ENCODE data around the gene MICAL3. TPM values are rescaled to one million over a fixed set of nuclear protein-coding genes. Genes with fewer than 3 reads are reported as not detected.

The MICAL3 gene
- polyA plus RNA-seq, 1 of the 3 experiments (the other 2 are of a cell fraction): 83.1 TPM

DNA sequence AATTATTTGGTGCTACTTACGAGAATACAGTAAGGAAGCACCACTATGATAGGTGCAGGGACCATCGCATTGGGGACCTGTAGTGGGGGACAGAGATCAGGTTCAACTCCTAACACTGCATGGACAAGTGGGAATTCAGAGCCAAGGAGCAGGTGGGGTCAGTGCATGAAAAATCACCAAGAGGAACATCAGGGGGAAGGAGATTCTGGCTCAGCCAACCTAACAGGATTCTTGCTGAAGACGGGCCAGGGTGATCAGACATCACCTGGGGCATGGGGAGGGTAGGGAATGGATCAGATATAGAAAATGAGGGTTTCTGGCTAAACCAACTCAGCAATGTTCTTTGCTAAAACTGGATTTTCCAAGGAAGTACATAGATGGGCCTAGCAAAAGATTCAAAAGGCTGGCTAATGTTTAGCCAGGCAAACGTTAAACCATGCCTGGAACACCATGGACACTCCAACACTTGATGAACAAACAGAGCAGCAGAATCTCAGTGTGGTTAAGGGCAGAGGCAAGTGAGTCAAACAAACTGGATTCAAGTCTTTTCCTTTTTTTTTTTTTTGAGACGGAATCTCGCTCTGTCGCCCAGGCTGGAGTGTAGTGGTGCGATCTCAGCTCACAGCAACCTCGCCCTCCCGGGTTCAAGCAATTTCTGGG lies 70.0 kb downstream of the MICAL3 start (continued):
- TF ChIP-seq, protein P1, sequence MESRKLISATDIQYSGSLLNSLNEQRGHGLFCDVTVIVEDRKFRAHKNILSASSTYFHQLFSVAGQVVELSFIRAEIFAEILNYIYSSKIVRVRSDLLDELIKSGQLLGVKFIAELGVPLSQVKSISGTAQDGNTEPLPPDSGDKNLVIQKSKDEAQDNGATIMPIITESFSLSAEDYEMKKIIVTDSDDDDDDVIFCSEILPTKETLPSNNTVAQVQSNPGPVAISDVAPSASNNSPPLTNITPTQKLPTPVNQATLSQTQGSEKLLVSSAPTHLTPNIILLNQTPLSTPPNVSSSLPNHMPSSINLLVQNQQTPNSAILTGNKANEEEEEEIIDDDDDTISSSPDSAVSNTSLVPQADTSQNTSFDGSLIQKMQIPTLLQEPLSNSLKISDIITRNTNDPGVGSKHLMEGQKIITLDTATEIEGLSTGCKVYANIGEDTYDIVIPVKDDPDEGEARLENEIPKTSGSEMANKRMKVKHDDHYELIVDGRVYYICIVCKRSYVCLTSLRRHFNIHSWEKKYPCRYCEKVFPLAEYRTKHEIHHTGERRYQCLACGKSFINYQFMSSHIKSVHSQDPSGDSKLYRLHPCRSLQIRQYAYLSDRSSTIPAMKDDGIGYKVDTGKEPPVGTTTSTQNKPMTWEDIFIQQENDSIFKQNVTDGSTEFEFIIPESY (IDR thresholded peaks at IDR 0.05; ENCODE audit: borderline replicate concordance, low read depth): no peak
- TF ChIP-seq, protein P2, sequence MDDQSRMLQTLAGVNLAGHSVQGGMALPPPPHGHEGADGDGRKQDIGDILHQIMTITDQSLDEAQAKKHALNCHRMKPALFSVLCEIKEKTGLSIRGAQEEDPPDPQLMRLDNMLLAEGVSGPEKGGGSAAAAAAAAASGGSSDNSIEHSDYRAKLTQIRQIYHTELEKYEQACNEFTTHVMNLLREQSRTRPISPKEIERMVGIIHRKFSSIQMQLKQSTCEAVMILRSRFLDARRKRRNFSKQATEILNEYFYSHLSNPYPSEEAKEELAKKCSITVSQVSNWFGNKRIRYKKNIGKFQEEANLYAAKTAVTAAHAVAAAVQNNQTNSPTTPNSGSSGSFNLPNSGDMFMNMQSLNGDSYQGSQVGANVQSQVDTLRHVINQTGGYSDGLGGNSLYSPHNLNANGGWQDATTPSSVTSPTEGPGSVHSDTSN (IDR thresholded peaks at IDR 0.05): no peak
- TF ChIP-seq RCOR1 (IDR thresholded peaks at IDR 0.05; ENCODE audit: low read length) (no peak), TCF12 (IDR thresholded peaks at IDR 0.05) (no peak), MXI1 (IDR thresholded peaks at IDR 0.05; ENCODE audit: low read depth, low read length) (no peak), YY1 (IDR thresholded peaks at IDR 0.05; ENCODE audit: low read depth) (no peak), TAF1 (IDR thresholded peaks at IDR 0.05; ENCODE audit: borderline replicate concordance, low read depth, low read length) (no peak), RAD21 (IDR thresholded peaks at IDR 0.05; ENCODE audit: low read length) (no peak), FOXM1 (IDR thresholded peaks at IDR 0.05; ENCODE audit: low read depth) (no peak)

DNA sequence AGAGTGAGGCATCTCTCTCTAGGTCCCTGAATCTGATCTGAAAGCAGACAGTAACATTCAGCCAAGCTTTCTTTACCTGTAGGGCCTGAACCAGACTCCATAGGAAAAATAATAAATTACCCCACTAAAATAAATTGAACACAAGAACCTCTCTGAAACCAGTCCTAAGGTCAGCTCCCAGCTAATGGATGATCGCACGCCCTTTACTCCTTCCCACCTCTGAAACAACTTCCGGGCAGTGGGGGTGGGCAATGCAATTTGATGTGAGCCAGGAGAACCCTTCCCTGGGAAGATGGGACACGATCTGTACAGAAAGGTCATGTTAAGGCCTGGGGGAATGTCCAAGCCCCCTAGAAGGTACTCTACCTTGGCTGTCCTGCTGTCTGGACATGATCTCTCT lies 71.2 kb downstream of the MICAL3 start:
- no peaks in the 10 kb centered on the region for H3F3A ChIP-seq (replicated peaks; ENCODE audit: insufficient read depth)
- peaks cover 81% of the 10 kb centered on the region; the same call in 1 of the 2 replicates for H3K79me2 ChIP-seq (ENCODE audit: insufficient read depth)
- H3K4me3 ChIP-seq (ENCODE audit: low read depth in 2 of 2, low read length in 1 of 2): no peak overlapping the region
- POLR2A ChIA-PET: no interaction called here
- TF ChIP-seq TAF1 (IDR thresholded peaks at IDR 0.05; ENCODE audit: borderline replicate concordance, low read depth, low read length) (no peak), MXI1 (IDR thresholded peaks at IDR 0.05; ENCODE audit: low read depth, low read length) (no peak), ELF1 (IDR thresholded peaks at IDR 0.05) (no peak), FOSL2 (IDR thresholded peaks at IDR 0.05; ENCODE audit: borderline replicate concordance, low read depth) (no peak), TCF12 (IDR thresholded peaks at IDR 0.05) (no peak), FOXM1 (IDR thresholded peaks at IDR 0.05; ENCODE audit: low read depth) (no peak), RFX5 (IDR thresholded peaks at IDR 0.05; ENCODE audit: low read length) (no peak), EP300 (IDR thresholded peaks at IDR 0.05; ENCODE audit: borderline replicate concordance in 1 of 2, low read depth in 1 of 2, low read length in 1 of 2) (no peak), CHD2 (IDR thresholded peaks at IDR 0.05; ENCODE audit: low read length, partially characterized antibody) (no peak), FOXJ3 (CRISPR knock-in tag; IDR thresholded peaks at IDR 0.05) (no peak), TEAD4 (IDR thresholded peaks at IDR 0.05; ENCODE audit: borderline replicate concordance, insufficient read depth) (no peak), NFIC (IDR thresholded peaks at IDR 0.05; ENCODE audit: borderline replicate concordance) (no peak), SMC3 (IDR thresholded peaks at IDR 0.05; ENCODE audit: low read depth, low read length) (no peak), EZH2phosphoT487 (IDR thresholded peaks at IDR 0.05; ENCODE audit: borderline replicate concordance, low read depth) (no peak)
- TF ChIP-seq, protein P3, sequence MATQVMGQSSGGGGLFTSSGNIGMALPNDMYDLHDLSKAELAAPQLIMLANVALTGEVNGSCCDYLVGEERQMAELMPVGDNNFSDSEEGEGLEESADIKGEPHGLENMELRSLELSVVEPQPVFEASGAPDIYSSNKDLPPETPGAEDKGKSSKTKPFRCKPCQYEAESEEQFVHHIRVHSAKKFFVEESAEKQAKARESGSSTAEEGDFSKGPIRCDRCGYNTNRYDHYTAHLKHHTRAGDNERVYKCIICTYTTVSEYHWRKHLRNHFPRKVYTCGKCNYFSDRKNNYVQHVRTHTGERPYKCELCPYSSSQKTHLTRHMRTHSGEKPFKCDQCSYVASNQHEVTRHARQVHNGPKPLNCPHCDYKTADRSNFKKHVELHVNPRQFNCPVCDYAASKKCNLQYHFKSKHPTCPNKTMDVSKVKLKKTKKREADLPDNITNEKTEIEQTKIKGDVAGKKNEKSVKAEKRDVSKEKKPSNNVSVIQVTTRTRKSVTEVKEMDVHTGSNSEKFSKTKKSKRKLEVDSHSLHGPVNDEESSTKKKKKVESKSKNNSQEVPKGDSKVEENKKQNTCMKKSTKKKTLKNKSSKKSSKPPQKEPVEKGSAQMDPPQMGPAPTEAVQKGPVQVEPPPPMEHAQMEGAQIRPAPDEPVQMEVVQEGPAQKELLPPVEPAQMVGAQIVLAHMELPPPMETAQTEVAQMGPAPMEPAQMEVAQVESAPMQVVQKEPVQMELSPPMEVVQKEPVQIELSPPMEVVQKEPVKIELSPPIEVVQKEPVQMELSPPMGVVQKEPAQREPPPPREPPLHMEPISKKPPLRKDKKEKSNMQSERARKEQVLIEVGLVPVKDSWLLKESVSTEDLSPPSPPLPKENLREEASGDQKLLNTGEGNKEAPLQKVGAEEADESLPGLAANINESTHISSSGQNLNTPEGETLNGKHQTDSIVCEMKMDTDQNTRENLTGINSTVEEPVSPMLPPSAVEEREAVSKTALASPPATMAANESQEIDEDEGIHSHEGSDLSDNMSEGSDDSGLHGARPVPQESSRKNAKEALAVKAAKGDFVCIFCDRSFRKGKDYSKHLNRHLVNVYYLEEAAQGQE (IDR thresholded peaks at IDR 0.05; ENCODE audit: low read depth, low read length): no peak
- H3K9me2 ChIP-seq: no peaks in the 10 kb centered on the region
- no peaks in the 10 kb centered on the region for H3K9me3 ChIP-seq
- H4K20me1 ChIP-seq (ENCODE audit: insufficient read depth): peaks cover 60% of the 10 kb centered on the region; the same call in 1 of the 2 replicates
- H3K27me3 ChIP-seq (ENCODE audit: insufficient read depth): no peaks in the 10 kb centered on the region
- H3K9ac ChIP-seq: no peak overlapping the region
- no peak overlapping the region for H2AFZ ChIP-seq (ENCODE audit: low read depth)
- CTCF ChIA-PET: no interaction called here
- no peak overlapping the region for H3K27ac ChIP-seq (ENCODE audit: low read depth in 2 of 2, low read length in 1 of 2)
- H3K36me3 ChIP-seq (replicated peaks in 1 of 2; ENCODE audit: control insufficient read depth in 1 of 2, insufficient read depth in 2 of 2, low read length in 1 of 2): no peaks in the 10 kb centered on the region
- 95% methylated on average over 3 of the region's 4 CpGs for WGBS (ENCODE audit: low lambda C conversion rate)
- H3K4me1 ChIP-seq (ENCODE audit: control insufficient read depth in 1 of 2, insufficient read depth in 2 of 2, low read depth in 1 of 2, low read length in 1 of 2): peaks cover 9 to 20% of the 10 kb centered on the region in 2 experiments; a peak in 2 of 4 replicates
- no peak overlapping the region for H3K4me2 ChIP-seq
- no peak for DNase-seq
